ENCODE measurements around the gene FBXW5.

Gene FBXW5

DNA sequence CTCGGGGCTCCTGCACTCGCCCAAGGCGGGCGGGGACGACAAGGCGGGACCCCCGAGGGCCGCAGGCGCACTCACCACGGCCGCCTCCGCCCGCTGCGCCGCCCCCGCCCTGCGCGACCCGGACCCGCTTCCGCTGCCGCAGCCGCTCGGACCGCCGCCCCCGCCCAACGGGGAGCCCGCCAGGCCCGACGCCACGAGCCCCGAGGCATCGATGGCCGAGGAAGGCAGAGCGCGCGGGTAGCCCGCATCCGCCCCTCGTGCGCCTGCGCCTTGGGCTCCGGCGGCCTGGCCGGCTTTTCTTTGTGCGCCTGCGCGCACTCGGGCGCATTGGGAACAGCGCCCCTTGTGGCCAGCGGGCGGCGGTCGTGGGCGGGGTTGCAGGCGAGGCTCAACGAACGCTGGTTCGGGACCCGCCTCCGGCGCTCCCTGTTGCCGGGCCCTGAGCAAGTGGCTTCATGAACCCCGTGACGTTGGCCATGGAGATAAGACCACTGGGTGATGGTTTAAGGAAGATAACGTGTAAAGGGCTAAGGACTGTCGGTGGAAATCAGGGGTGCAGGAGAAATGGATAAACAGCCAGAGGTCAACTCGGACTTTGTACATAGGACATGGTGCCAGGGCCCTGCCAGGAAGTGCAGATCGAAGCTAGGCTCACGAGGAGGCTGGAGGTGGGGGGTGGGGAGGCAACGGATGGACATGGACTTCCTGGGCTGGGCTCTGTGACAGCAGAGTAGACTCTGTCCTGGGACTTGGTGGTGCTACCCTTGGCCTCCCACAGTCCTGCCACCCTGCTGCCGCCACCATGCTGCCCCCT is at the start of gene FBXW5, which contains the start of gene C8G:
Gene FBXW5, minus strand, starts transcription at position 220 of the 814 bp plus-strand sequence. CDS start 655 bp downstream, outside the sequence.
Gene C8G, plus strand, starts transcription at position 725 of the 814 bp plus-strand sequence. Its CDS starts 78 bp downstream, at position 803.
- DNase-seq = peak; percentile 98

DNA sequence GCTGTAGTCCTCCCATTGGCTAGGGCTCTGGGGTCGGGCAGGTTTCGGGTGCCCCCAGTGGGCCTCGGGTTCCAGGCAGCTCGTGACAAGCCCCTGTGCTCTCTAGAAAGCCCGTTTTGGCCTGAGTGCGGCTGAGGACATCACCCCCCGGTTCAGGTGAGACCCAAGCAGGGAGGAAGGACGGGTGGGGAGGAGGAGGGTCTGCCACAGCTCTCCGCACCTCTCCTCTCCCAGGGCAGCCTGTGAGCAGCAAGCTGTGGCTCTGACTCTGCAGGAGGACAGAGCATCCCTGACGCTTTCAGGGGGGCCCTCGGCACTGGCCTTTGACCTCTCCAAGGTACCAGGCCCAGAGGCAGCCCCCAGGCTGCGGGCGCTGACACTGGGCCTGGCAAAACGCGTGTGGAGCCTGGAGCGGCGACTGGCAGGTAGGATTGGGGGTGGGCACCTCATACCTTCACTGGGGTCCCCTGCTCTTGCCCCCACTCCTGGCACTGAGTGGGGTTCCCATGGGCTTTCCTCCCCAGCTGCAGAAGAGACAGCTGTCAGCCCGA is 48.4 kb upstream of the FBXW5 start:
- DNase-seq = no peak

DNA sequence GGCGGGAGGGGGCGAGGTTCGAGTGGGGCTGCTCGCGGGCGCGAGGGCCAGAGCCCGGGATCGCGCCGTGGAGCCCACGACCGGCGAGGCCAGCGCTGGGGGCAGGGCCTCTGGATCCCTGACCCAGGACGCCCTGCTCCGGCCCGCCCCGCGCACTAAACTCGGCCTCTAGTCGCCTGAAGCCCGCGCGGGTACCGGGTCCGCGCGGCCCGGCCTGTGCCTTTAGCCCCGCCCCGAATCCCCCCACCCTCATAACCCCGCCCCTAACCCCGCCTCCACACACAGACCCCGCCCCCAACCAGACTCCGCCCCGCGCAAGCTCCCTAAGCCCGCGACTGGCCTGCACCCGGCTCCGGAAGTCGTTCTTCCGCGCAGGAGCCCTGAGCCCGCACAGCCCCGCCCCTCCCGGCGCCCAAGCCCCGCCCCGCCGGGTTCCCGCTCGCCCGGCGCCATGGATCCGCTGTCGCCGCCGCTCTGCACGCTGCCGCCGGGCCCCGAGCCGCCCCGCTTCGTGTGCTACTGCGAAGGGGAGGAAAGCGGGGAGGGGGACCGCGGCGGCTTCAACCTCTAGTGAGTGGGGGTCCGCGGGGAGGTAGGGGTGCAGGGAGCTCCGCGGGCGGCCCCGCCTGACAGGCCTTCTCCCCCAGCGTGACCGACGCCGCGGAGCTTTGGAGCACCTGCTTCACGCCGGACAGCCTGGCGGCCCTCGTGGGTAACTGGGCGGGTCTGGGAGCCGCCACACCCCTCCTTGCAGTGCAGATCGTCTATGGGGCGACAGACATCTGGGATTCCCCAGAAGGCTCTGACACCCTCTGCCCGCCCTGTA is 47.7 kb upstream of the FBXW5 start, which contains the start of gene PAXX:
Gene PAXX, plus strand, starts transcription at position 430 of the 826 bp plus-strand sequence. Its CDS starts 22 bp downstream, at position 452.
- peak; percentile 97 for DNase-seq

- DNase-seq = no peak
Observed at GRCh38 chr9:136990242-136990911, 45.8 kb upstream of the FBXW5 start.

DNA sequence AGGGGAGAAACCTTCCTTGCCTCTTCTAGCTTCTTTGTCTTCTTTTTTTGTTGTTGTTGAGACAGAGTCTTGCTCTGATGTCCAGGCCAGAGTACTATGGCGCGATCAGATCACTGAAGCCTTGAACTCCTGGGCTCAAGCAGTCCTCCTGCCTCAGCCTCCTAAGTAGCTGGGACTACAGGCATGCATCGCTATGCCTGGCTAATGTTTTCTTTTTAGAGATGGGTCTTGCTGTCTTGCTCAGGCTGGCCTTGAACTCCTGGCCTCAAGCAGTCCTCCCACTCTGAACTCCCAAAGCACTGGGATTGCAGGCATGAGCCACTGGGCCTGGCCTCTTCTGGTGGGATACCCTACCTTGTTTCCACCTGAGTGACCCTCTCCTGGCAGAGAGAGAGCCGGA is 44.3 kb upstream of the FBXW5 start:
- DNase-seq = no peak

- DNase-seq = no peak
Observed at GRCh38 chr9:136985853-136986252, 41.3 kb upstream of the FBXW5 start.

GRCh38 chr9:136985027-136985602 is 40.6 kb upstream of the FBXW5 start:
- DNase-seq = no peak

- DNase-seq = no peak
Observed at GRCh38 chr9:136984464-136985026, 40.0 kb upstream of the FBXW5 start.

- DNase-seq = no peak
Observed at GRCh38 chr9:136983656-136984314, 39.2 kb upstream of the FBXW5 start.

DNA sequence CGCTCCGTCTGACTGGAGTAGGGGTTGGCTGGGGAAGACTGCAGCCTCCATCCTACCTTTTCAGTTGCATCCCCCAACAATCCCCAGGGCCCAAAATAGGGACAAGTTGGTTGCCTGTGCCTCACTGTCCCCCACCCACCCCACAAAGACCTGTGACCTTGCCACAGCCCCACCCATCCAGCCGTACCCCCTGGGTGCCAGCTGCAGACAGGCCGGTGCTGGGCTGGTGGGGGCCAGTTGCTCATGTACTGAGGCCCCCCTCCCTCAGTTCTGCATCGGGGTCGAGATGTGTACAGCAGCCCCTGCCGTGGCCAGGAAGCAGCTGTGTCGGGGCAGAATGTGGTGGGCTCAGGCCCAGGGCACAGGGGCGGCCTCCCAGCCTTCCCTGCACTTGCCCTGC is 38.6 kb upstream of the FBXW5 start:
- DNase-seq = no peak

GRCh38 chr9:136982232-136983051 is 37.9 kb upstream of the FBXW5 start, which contains the start of gene LCNL1:
TSS of gene LCNL1 (plus strand) at chr9:136982993. CDS start at chr9:136983587, 594 bp downstream.
- no peak for DNase-seq

GRCh38 chr9:136981588-136982231 is 37.2 kb upstream of the FBXW5 start:
- DNase-seq = no peak

- no peak for DNase-seq
Observed at GRCh38 chr9:136980669-136981478, 36.3 kb upstream of the FBXW5 start.

DNA sequence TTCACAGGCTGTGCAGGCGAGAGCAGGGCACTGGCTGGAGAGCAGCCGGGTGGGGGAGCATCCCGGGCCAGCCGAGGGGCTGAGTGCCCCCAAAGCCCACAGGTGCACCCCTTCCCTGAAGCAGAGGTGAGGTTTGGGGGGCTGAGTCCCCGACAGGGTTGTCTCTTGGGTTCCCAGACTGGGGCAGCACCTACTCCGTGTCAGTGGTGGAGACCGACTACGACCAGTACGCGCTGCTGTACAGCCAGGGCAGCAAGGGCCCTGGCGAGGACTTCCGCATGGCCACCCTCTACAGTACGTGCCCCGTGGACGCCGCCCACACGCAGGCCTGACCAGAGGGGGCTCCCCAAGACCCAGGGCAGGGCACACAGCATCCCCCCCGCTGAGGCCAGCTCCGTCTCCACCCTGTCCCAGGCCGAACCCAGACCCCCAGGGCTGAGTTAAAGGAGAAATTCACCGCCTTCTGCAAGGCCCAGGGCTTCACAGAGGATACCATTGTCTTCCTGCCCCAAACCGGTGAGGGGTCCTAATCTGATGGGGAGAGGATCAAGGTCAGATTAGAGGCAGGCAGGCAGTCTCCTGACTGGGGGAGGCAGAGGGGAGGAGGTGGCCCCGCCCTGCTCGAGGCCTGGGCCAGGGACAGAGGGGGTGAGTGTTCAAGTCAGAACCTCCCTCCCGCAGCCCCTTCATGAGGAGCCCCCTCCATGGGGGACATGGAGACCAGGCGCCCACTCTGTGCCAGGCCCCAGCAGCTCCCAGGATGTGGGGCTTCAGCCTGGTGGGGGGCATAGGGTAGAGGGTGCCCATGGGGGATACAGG is 35.4 kb upstream of the FBXW5 start:
- DNase-seq = no peak

- DNase-seq = no peak
Observed at GRCh38 chr9:136978865-136979544, 34.5 kb upstream of the FBXW5 start.

DNA sequence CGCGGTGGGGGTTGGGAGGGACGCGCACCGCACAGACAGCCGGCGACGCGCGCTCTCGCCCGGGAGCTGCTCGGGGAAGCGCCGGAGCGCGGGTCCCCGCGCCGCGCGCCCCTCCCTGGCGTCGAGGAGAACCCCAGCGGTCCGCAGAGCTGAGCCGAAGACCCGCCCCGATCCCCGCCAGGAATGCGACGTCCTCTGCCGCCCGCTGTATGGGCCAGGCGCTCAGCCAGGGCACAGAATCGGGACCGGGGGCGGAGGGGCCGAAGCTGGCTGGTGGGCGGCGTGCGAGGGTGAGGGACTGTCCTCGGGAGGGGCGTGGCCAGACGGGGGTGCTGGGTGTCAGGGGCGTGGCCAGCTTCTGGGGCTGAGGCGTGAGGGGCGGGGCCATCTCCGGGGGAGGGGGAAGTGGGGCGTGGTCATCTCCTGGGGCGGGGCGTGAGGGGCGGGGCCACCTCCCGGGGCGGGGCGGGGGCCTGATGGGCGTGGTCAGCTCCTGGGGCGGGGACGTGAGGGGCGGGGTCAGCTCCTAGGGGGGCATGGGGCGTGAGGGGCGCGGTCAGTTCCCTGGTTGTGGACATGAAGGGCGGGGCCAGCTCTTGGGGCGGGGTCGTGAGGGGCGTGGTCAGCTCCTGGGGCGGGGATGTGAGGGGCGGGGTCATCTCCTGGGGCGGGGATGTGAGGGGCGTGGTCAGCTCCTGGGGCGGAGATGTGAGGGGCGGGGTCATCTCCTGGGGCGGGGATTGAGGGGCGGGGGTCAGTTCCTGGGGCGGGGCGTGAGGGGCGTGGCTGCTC is 33.7 kb upstream of the FBXW5 start:
- DNase-seq = peak; percentile 67

DNA sequence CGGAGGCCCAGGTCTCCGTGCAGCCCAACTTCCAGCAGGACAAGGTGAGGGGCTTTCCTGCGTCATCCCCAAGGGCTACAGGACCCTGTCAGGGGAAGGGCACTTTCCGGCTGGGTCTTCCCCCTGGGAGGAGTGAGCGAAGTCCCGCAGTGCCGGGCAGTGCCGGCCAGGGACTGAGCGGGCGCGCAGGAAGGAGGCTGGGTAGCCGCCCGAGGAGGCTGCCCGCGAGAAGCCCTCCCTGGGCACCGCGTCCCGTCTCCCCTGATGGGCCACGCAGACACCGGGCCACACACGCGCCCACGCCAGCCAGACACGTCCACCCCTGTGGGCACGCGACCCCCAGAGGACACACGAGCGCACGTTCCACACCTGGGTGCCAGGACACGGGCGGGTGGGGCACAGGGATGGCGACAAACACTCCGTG is 33.1 kb upstream of the FBXW5 start:
- no peak for DNase-seq

Measured in activated CD4-positive, alpha-beta T cell treated with anti-CD3 and anti-CD28 coated beads, Interleukin-10, Interleukin-2, amounts not matched to agents 100 ng/mL and 50 ng/mL, durations not matched to agents 16 hours and 8 hours (primary cell).